NCI-H526 (cell line): ENCODE data around the gene LHX4.
"Not testable (repeated sequence)": the region's sequence is repeated elsewhere in the genome, so short reads cannot be mapped to it uniquely, and the experiment has no call there.

Experiments used
- DNase-seq, 2 experiments: peaks; one replicate each; lab custom pipeline; 2025; lab: John Stamatoyannopoulos, UW

The LHX4 gene

DNA sequence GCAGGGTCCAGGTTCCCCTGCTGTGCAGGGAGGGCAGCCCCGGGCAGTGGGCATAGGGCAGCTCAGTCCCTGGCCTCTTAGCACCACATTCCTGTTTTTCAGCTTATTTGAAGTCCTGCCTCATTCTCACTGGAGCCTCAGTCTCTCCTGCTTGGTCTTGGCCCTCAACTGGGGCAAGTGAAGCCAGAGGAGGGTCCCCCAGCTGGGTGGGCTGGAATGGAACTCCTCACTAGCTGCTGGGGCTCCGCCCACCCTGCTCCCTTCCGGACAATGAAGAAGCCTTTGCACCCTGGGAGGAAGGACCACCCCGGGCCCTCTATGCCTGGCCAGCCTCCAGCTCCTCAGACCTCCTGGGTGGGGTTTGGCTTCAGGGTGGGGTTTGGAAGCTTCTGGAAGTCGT is 32.8 kb upstream of the LHX4 start:
- DNase-seq = no peak

DNA sequence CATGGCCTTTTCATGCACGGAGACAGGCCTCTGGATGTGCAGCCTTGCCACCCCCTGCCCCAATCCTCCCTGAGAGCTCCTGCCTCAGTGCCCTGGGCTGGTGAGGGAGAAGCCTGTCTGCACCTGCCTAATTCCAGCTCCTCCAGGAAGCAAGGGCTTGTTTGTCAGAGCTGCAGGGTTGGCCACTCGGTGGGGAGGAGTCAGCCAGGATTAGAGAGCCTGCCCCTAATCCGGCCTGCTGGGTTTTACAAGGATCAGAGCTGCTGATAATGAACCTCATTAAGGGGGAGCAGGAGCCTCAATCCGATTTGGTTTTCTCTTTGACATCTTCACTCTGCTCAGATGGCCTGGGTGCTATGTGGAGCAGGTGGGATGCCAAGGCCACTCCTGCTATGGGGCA is 31.9 kb upstream of the LHX4 start:
- peak in 1 of 2 experiments; percentile 35 for DNase-seq

DNA sequence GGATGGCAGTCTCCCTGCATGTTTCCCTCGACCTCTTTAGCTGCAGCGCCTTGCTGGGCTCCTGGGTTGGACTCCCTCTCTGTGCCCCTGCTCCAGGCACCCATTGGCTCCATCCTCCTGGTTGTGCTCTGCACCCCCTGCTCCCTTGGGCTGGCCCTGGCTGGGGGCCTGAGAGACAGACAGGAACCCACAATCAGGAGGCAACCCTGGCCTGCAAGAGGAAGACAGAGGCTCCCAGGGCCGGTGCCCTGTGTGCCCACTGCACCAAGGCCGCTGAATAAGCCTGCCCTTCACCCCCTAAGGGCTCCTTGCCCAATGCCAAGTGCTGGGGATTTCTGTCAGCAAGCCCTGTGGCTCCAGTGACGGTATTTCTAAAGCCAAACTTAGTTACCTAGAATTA is 31.5 kb upstream of the LHX4 start:
- no peak for DNase-seq

DNA sequence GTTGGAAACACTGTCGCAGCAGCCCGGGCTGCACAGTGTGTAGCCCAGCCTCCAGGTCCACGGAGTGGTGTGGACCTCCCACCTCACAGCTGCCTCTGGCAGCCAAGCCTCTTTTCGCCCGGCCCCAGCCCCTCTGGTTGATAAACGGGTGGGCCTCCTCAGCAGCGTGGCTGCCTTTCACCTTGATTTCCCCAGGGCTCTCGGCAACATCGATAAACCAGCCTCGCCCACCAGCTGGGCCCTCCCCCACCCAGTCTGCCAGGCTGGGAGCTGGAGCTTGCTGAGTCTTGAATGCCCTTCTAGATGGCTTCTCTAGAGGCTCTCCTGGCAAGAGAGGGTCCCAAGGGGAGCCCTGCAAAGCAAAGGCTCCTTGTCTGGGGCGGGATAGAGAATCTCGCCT is 31.0 kb upstream of the LHX4 start:
- DNase-seq = no peak

DNA sequence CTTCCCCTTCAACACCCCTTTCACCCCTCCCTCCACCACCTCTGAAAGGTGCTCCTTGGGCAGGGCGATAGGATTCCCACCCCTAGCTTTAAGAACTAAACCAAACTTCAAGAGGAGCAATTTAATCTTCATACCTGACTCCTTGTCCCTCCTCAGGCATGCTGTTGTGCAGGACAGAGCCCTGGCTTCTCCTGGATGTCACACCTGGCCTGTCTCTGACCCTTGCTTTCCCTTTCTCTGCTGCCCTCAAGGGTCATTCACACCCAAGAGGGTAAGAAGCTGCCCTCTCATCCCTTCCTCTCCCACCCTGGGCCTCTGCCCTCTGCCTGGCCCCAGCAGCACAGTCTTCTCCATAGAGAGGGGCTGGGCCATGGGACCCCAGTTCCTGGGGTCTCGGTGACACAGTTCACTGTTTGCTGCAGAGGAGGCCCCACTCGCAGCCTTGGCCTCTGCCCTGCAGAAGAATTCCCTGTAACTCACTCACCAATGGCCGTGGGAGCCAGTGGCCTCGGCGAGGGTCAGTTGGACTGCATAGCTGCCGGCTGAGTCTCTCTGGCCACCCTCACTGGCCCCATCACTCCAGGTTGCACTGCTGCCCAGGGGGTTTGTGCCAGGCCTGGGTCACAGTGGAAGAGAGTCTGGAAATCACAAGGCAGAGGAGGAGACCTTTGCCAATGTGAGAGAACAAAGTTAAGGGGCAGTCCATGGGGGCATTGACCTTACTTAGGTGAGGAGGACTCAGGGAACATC is 28.4 kb upstream of the LHX4 start:
- no peak for DNase-seq

DNA sequence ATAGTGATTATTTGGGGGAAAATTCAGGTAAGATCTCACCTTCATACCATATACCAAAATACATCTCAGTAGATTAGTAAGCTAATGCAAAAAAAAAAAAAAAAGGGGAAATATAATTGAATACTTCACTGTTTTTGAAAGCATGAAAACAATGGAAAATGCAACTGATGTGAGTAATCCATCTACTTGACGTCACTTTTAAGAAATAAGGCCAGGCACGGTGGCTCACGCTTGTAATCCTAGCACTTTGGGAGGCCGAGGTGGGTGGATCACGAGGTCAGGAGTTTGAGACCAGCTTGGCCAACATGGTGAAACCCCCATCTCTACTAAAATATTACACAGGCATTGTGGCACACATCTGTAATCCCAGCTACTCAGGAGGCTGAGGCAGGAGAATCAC is 27.5 kb upstream of the LHX4 start:
- DNase-seq = not testable (repeated sequence)

DNA sequence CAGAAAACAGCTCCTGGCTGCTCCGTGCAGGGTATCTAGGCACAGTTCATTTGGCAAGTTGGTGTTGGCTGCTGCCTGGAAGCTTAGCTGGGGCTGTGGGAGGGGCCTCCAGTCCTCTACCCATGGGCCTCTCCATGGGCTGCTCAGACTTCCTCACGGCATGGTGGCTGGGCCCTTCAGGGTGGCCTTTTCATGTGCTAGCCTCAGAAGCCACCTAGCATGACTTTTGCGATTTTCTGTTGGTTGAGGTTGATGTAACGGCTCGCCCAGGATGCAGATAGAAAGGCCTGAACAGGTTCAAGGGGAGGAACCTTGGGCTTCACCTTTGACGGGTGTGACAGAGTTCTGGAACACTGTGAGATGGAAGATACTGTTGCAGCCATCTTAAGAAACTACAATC is 25.8 kb upstream of the LHX4 start:
- no peak for DNase-seq

DNA sequence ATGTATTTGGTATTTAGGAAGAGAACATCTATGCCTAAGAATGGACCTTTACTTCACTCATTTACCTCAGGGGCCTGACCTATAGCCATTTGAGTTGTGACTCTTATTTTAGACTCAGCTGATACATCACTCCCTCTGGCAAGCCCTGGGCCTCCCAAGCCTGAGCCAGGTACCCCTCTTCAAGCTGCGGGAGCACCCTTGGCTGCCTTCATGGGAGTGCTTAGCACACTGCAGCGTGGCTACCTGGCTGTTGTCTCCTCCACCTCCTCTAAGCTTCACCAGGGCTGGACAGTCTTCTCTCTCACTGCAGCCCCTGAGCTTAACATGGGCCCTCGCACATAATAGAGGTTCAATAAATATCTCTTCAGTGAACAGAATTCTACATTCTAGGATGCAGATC is 23.5 kb upstream of the LHX4 start:
- no peak for DNase-seq

DNA sequence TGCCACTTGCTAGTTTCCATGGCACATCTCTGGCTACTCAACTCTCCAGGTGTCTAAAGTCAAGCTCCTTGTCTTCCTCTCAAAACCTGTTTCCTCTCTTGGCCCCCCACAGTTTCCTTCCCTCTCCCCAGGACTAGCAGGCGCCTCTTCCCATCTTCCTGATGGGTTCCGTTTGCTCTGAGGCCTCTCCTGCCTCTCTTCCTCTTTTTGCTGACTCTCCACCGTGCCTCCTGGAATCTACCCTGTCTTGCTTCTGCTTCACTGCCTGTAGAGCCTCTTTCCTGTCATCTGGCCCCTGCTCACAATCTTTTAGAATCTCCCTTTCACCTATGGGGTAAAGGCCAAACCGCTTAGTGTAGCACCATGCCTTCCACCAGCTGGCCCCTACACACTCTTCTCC is 21.8 kb upstream of the LHX4 start:
- DNase-seq = no peak

DNA sequence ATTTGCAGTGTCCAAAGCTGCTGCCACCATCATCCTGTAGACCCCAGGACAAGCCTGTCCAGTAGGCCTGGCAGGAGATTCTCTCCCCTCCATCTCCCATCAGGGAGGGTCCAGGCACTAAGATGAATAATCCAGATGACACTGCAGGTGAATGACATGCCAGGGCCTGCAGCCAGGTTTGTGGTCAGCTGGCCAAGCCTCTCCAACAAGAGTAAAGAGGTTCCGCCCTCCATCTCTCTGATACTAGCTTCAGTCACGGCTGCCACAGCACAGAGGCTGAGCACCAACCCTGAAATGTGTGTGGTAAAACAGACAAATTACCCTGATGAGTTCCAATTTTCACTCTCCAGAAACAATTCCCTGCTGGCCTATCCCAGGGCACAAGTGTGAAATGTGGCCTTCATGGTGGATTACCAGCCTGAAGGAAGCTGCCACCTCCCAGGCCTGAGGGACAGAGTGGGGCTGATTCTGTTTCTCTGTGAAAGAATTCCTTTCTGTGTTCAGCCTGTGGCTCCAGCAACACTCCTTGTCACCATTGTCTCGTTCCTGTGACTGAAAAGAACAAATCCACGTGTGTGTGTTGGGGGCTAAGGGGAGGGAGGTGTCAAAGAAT is 19.9 kb upstream of the LHX4 start:
- DNase-seq = no peak

DNA sequence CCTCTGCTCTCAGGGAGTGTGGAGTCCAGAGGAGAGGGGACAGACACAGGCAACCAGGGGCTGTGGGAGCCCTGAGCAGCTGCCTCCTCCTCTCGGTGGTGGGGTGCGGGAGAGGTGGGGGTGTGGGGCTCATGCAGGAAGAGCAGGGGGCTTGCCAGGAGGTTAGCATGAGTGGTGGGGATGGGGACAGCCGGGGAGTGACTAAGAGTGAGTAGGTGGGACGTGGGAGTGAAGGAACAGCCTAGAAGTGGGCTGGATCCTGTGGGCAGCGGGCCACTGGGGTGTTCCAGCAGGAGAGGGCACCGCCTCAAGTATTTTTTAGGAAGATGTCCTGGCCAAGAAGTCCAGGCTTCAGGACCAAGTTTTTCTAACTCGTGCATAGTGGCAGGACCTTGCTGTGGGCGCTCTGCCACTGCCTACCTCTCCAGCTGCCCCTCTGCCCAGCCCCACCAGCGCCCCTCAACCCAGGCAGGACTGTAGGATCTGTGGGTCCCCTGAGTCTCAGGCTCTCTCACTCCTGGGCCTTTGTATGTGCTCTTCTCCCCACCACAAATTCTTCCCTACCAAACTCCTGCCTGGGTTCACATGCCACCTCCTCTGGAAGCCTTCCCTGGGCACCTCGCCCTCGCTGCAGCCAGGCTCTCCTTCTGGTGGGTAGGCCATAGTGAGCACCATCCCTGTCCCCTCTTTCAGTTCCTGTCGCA is 18.8 kb upstream of the LHX4 start:
- no peak for DNase-seq

DNA sequence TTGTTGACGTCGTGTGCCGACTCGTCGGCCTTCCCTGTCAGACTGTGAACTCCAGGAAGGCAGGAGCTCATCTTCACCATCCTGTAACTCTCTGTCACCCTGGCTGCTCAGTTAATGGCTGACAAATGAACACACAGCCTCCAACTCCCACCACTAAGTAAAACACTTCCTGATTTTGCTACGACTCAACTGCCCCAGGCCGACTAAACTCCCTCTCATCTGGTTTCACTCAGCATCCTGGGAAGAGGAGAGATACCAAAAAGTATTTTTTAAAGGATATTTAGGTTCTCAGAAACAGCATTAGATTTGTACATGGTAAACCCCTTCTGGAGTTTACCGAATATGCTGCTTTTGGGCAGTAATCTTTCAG is 18.2 kb upstream of the LHX4 start:
- DNase-seq = no peak

DNA sequence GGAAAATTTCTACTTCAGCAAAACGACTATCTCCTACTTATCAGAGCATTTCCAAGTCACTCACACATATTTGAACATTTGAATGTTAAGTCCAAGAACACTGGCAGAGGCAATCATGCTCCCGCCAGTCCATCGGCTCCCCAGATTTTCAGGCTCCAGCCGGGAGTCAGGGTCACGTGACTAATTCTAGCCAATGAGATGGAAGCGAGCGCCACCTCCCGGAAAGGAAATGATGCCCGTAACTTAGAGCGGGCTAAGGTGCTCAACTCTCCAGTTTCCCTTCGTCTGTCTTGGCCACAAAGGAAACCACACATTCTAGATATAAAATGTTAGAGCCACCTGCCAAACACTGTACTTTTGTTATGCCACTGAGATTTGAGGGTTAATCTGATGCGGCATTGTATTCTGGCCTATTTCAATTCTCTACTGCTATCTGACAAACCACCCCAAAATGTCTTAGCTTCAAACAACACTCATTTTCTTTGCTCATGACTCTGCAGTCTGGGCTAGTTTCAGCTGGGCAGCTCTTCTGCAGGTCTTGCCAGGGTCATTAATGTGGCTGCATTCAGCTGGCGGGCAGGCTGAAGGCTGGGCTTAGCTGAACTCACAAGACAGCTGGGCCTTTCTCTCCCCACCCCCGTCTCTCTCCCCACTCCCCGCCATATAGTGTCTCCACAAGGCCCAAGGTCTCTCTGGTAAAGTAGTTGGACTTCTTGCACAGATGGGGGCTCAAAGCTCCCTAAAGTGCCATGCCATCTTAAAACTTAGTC is 16.5 kb upstream of the LHX4 start:
- DNase-seq = no peak

DNA sequence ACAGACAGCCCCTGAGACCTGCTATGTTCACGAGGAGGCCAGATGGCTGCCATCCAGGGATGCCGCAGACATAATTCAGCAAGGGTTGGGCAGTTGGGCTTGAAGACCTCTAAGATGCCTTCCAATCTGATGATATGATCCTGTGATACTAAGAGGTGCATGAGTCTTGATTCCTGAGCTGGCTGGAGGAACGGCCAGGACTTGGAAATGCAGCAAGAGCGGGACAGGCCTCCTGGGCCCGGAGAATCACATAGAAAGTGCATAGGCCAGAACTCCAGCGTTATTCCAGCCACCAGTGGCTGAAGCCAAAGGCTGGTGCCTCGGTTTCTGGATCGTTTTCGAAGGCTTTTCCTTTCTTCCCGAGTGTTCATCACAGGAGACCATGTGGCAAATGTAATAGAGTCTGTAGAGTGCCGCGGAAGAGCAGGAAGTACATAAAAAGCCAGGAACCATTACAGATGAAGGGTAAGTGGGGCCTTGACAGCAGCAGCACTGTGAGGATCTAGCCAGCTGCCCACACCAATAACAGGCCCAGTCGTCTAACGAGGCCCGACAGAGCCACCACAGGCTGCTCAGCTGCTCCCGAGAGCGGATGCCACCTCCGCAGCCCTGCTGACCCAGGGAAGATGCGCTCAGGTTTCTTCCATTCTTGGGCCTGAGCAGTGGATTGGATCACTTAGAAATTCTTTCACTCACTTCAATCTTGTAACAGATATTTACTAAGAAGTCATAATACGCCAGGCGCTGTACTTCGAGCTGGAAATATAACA is 14.0 kb upstream of the LHX4 start:
- DNase-seq = no peak

DNA sequence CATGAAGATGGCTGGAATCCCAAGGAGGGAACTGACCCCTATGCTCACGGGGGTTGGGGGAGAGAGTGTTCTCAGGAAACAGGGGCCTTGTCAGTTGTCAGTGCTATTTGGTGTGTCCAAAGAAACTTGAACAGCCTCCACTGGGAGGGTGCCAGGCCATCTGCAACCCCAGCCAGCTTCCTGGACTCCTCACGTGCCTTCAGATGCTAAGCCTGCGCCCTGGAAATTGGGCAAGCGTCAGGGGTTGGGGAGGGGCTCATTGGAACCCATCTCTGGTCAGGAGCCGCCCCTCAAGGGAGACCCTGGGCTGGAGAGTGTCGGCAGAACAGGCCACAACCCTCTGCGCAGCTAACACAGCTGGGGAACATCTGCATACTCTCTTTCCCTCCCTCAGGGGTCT is 13.1 kb upstream of the LHX4 start:
- no peak for DNase-seq

DNA sequence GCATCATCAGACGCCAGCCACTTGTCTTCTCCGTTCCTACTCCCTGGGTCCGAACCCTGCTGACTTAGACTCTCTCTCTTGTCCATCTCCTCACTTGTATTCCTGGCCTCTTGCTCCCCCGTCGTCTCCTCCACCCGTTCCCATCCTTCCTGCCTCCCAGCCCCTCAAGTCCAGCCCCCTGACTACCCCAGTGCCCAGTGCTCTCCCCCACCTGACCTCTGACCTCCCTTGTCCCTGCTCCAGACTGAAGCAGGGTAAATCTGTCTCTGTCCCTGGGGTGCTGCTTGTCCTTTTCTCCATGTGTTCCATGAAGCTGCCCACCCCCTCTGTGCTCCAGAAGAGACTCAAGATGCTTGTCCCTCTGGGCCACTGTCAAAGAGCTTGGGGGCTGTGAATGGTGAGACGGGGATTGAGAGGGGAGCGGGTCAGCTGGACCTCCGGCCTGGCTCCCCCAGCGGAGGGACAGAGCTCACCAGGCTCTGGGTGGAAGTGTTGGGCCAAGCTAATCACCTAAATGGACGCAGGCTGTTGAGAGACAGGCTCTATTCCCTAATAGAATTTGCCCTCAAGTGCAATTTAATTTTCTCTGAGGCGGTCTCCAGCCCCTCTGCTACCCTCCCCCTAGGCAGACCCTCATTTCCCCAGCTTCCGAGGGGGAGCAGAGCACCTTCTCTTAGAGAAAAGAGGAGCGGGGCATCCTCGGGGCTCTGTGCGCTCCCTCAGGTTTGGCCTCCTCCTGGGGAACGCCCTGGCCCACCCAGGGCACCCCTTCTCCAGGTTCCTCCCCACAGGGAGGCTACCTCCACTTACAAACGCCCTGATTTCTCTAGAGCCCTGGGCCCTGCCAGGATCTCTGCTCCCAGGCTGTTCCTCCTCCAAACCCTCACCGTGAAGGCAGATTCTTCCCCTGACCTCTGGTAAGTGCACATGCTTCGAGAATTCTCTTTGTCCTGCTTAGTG is 11.0 kb upstream of the LHX4 start:
- DNase-seq = no peak

DNA sequence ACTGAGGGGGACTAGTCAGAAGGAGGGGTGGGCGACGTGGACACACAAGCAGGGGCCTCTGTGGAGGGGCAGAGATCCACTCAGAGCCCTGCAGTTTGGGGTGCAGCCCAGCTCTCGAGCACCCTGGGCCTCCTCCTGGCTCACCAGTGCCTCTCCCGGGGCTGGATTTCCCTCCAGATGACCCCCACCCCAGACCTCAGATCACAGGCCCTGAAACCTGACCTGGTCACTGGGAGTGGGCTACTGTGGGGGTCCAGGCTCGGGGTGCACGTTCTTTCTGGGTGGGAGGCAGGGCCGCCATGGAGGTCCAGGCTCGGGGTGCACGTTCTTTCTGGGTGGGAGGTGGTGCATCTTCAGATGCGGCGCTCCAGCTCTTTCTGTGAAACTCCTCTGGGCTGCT is 10.3 kb upstream of the LHX4 start:
- DNase-seq = no peak

DNA sequence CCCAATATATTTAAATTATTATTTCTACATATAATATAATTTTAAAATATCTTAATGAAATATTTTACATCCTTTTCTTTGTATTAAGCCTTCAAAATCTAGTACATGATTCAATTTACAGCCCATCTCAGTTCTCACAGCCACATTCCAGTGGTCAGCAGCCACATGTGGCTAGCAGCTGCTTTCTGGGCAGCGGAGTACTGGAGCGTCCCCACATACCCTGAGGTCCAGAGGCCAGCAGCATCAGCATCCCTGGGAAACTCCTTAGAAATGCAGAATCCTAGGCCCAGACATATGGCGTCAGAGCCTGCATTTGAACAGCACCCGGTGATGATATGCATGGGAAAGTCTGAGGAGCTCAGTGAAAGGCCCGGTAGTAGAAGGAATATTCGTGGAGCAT is 8.6 kb upstream of the LHX4 start:
- no peak for DNase-seq

DNA sequence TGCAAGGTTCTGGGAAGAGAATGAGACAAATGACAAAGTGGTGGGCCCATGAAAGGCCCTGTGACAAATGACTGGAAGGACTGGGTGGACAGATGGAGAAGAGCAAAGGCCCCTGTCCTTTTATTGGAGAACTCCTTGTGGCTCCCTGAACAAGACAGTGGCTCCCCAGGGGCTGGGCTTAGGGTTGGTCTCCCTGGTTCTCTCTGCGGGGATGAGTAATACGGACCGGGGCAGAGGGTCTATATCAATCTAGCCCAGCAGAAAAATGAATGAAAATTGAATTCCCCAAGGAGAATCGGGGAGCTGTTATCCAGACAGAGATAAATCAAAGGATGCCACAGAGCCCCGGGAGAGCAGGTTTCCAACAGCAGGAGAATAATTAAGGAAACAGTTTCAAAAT is 5.2 kb upstream of the LHX4 start:
- DNase-seq = peak in 1 of 2 experiments; percentile 33

DNA sequence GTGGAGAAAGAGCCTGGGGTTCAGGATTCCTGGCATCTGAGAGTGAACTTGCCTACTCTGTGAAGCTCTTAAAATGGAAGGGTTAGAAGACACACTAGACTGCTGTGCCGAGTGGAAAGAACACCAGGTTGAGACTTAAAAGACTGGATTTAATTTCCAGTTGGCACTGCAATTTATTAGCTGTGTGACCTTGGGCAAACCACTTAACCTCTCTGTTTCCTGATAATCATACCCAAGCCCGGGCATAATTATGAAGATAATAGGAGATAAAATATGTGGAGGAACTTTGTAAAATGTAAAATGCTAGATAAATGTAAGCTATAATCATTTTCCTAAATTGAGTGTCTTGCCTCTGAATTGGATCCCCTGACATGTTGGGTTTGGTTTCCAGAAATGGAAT is 4.7 kb upstream of the LHX4 start:
- DNase-seq = no peak
